T47D (cell line): Measurements from ENCODE around the gene FPR2.
A peak's percentile ranks its signal among the peaks of the same experiment; 100 is the strongest.

Source experiments
- DNase-seq, 2 experiments: peaks; one replicate each; pipeline versions ENCODE4 v3.0.0 to v3.0.0-alpha.2; 2011 to 2012; ENCODE audit warnings: low read depth in 1 of 2, low spot score in 1 of 2
- JUND ChIP-seq: IDR thresholded peaks from 2 replicates; pipeline ENCODE4 v1.6.1; 2012; ENCODE audit warnings: low read depth
- in situ Hi-C: cut with HindIII; loops from 2 replicates; pipeline ENCODE4 v1.10.0; 2016; ENCODE audit warnings: low sequenced_read_pairs, low pct_unique_long_range_greater_than_20kb

FPR2 gene

GRCh38 chr19:51807111-51807701, 46.2 kb downstream of the FPR2 start:
- DNase-seq: peak in 1 of 2 experiments; percentile 52
- in situ Hi-C loops: no loop called here
- TF ChIP-seq JUND: no peak

DNA sequence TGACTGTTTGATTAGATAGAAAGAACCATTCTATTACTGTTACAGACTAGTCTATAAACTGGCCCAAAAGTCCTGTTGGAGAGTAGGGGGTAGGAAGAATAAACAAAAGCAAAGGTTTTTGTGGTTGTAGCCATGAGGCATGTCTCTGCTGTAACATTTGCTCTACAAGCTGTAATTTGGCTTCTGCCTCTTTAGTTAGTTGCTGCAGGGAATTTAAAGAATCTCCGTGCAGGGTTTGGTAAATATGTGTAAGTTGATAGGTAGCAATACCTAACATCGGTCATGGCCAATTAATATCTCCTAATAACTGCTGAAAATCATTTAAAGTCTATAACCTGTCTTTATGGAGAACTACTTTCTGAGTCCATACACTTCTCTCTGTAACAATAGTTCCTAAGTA, 46.9 kb downstream of the FPR2 start:
- in situ Hi-C loops: no loop called here
- no peak for TF ChIP-seq JUND
- peak in 1 of 2 experiments; percentile 34 for DNase-seq

GRCh38 chr19:51808333-51808986, 47.5 kb downstream of the FPR2 start:
- no peak for TF ChIP-seq JUND
- in situ Hi-C loops: no loop called here
- peak in 1 of 2 experiments; percentile 67 for DNase-seq

DNA sequence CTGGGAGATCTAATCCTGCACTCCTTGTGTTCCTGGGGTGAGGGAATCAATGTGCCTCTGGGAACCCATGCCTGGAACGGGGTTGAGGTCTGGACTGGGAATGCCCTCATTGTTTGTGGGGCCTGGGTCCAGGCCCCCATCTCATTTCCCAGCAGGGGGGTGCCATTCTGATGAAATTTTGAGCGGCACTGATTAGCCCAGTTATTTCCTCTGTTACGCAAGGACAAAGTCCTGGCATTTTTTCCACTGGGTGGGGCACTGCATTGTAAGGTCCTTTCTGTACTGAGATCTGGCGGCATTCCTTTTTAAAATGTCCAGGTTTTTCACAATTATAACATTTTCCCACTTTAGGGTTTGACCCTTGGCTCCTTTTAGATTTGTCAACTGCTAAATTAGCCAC, 48.8 kb downstream of the FPR2 start:
- TF ChIP-seq JUND: no peak
- in situ Hi-C loops: no loop called here
- DNase-seq: no peak

DNA sequence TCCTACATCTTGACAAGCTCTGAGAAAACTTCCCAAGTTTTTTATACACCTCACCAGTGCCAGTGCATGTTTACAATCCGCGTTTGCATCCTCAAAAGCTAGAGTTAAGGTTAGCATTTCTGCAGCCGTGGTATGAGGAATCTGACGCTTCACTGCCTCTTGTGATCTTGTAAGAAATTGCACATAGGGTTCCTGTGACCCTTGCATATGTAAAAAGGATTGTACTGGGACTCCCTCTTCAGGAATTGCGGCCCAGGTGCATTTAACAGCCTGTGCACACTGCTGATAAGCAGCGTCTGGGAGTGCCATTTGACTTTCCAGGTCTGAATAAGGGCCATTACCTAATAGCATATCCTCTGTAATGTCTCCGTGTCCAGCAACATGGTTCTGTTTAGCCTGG, 49.2 kb downstream of the FPR2 start:
- peak in 1 of 2 experiments; percentile 73 for DNase-seq
- TF ChIP-seq JUND: no peak
- in situ Hi-C loops: no loop called here

DNA sequence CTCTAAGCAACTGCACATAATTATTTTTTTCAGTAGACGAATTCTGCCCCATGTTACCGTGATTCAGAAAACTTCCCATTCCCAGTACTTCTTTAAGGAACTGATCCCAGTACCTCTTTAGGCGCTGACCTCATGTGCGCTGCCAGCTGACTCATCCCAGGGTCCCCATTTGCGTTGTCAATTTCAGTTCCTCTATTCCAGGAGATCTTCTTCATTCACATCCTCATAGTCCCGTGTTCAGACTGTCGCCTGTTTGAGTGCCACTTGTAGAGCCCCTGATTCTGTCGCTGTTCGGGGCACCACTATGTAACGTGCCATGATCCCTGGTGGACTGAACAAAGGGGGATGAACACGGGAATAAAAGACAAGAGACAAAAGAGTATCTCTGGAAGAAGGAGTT, 50.4 kb downstream of the FPR2 start:
- TF ChIP-seq JUND: no peak
- DNase-seq: no peak
- in situ Hi-C loops: no loop called here

- DNase-seq: no peak
- TF ChIP-seq JUND: no peak
- in situ Hi-C loops: no loop called here
These were observed 54.1 kb downstream of the FPR2 start for GRCh38 chr19:51815043-51815442.

DNA sequence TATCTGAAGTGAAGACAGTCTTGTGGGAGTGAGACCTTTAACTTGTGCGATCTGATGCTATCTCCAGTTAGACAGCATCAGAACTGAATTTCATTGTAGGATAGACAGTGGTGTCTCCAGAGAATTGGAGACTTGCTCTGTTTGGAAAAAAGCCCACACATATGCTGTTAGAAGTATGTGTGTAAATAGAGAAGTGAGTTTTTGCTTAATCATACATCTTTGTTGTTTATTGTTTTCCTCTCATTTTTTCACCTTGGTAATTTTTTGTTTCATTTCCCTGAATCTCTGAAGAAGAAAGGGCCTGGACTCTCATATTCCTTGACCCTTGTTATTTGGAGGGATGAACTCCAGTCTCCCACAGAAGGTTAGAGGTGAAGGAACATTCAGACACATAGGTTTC, 55.7 kb downstream of the FPR2 start:
- no peak for TF ChIP-seq JUND
- DNase-seq: no peak
- in situ Hi-C loops: no loop called here

- in situ Hi-C loops: no loop called here
- TF ChIP-seq JUND: no peak
- no peak for DNase-seq
These were observed 59.0 kb downstream of the FPR2 start for GRCh38 chr19:51820011-51820410.
